ENCODE results near the gene TMIGD3. TPM values are rescaled to one million over a fixed set of nuclear protein-coding genes. Genes with fewer than 3 reads are reported as not detected.

Gene TMIGD3
- total RNA-seq, 3 donors from 2014 or later (not counting 1 experiment from before 2014, with no cell fraction given), result 1.0 TPM; not detected in 2

- ATAC-seq (no peak), DNase-seq (no peak)
- Histone ChIP-seq H3K27ac (ENCODE audit: low read length) (no peak overlapping the region), H3K4me3 (ENCODE audit: low read length) (no peak overlapping the region), H3K36me3 (ENCODE audit: control insufficient read depth, insufficient read depth, low read length) (no peaks in the 10 kb centered on the region), H3K4me1 (ENCODE audit: control insufficient read depth, insufficient read depth, low read length) (peaks cover 20% of the 10 kb centered on the region), H3K9me3 (ENCODE audit: control insufficient read depth, insufficient read depth, low read length) (no peaks in the 10 kb centered on the region), H3K27me3 (ENCODE audit: control insufficient read depth, insufficient read depth, low read length) (no peaks in the 10 kb centered on the region)
- WGBS (ENCODE audit: insufficient coverage), result 89% methylated on average over 3 of the region's 3 CpGs
- peaks cover 22 to 29% of the 10 kb centered on the region in 2 donors for H3K4me1 Mint-ChIP-seq
- H3K27ac Mint-ChIP-seq, result no peak overlapping the region
- H3K4me3 Mint-ChIP-seq, result no peak overlapping the region
- intact Hi-C loops (cut with micrococcal nuclease), result no loop called here
- TF ChIP-seq, protein P1, sequence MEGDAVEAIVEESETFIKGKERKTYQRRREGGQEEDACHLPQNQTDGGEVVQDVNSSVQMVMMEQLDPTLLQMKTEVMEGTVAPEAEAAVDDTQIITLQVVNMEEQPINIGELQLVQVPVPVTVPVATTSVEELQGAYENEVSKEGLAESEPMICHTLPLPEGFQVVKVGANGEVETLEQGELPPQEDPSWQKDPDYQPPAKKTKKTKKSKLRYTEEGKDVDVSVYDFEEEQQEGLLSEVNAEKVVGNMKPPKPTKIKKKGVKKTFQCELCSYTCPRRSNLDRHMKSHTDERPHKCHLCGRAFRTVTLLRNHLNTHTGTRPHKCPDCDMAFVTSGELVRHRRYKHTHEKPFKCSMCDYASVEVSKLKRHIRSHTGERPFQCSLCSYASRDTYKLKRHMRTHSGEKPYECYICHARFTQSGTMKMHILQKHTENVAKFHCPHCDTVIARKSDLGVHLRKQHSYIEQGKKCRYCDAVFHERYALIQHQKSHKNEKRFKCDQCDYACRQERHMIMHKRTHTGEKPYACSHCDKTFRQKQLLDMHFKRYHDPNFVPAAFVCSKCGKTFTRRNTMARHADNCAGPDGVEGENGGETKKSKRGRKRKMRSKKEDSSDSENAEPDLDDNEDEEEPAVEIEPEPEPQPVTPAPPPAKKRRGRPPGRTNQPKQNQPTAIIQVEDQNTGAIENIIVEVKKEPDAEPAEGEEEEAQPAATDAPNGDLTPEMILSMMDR (IDR thresholded peaks at IDR 0.05), result no peak
- no peaks in the 10 kb centered on the region for H3K36me3 Mint-ChIP-seq
- H3K27me3 Mint-ChIP-seq (ENCODE audit: low read depth in 2 of 2), result peaks cover 0 to 2% of the 10 kb centered on the region in 2 donors
- no peaks in the 10 kb centered on the region for H3K9me3 Mint-ChIP-seq
Observed at GRCh38 chr1:111520053-111520452, 16.6 kb upstream of the TMIGD3 start.

DNA sequence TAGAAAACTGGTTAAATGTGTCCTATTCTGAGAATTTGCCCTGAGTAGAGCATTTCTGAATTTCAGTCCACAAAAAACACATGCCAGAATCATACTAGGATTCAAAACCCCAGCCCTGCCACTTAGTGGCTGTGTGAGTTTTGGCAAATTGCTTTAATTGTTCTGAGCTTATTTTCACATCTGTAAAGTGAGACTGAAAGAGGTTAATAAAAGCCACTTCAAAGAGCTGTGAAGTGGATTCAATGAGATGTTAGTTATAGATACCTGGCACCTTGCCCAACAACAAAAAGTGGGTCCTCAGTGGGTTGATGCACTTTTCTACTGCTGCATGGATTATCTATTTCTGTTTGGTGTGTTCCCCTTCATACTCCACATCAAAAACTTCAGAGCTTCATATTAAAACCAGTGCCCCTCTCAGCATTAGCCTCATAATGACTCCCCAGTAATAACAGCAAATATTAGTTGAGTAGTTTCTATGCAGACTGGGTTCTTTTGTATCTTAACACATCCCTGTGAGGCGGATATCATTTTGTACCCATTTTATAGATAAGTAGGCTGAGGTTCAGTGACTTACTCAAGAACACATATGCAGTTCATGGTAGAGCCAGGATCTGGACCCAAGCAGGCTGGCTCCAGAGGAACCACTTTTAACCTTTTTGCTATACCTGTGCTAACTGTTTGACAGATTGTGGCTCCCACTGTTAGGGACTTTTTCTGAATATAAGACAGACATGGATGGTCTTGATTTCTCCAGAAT is 14.2 kb upstream of the TMIGD3 start:
- peak overlapping the region; percentile 58 for H3K4me3 Mint-ChIP-seq
- H3K4me1 Mint-ChIP-seq, result peaks cover 28 to 40% of the 10 kb centered on the region in 2 donors
- H3K27me3 Mint-ChIP-seq (ENCODE audit: low read depth in 2 of 2), result no peaks in the 10 kb centered on the region
- Histone ChIP-seq H3K4me1 (ENCODE audit: control insufficient read depth, insufficient read depth, low read length) (peaks cover 24% of the 10 kb centered on the region), H3K27me3 (ENCODE audit: control insufficient read depth, insufficient read depth, low read length) (no peaks in the 10 kb centered on the region), H3K4me3 (ENCODE audit: low read length) (no peak overlapping the region), H3K9me3 (ENCODE audit: control insufficient read depth, insufficient read depth, low read length) (no peaks in the 10 kb centered on the region), H3K27ac (ENCODE audit: low read length) (no peak overlapping the region), H3K36me3 (ENCODE audit: control insufficient read depth, insufficient read depth, low read length) (no peaks in the 10 kb centered on the region)
- intact Hi-C loops (cut with micrococcal nuclease), result no loop called here
- peak overlapping the region in 1 of 2 donors; percentile 1 for H3K27ac Mint-ChIP-seq
- TF ChIP-seq, protein P1 (IDR thresholded peaks at IDR 0.05), result no peak
- ATAC-seq, result no peak
- no peaks in the 10 kb centered on the region for H3K36me3 Mint-ChIP-seq
- DNase-seq, result peak in 1 of 2 donors; percentile 69
- 100% methylated on average over 1 of the region's 1 CpG for WGBS (ENCODE audit: insufficient coverage)
- no peaks in the 10 kb centered on the region for H3K9me3 Mint-ChIP-seq

DNA sequence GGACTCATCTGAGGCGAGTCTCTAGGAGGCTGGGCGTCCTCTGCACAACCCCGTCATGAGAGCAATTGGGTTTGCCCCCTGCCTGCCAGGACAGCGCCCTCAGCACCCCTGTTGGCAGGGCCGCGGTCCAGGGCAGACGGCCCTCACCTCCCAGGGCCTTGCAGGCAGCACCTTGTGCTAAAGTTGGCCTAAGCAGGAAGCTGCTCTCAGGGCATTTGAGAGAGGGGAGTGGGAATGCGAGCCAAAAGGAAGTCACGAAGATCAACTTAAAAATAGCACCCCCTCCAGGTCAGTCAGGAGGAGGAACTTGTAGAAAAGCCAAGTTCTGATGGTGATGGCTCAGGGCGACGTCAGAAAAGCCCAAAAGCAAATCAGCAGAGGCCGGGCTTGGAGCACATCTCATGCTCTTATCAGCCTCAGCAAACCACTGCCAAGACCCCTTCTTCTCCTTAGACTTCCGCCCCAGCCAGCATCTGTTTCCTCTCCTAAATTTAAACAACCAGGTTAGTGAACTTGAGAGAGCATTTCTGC is 12.6 kb upstream of the TMIGD3 start:
- peak overlapping the region; percentile 85 for H3K4me3 Mint-ChIP-seq
- peak overlapping the region; percentile 37 for H3K4me3 ChIP-seq (ENCODE audit: low read length)
- ATAC-seq, result peak; percentile 73 to 80 (median 78)

More for the DNA sequence above, 12.6 kb upstream of the TMIGD3 start:
- H3K4me1 ChIP-seq (ENCODE audit: control insufficient read depth, insufficient read depth, low read length), result peaks cover 24% of the 10 kb centered on the region
- 18% methylated on average over 13 of the region's 13 CpGs for WGBS (ENCODE audit: insufficient coverage)
- TF ChIP-seq, protein P1 (IDR thresholded peaks at IDR 0.05), result peak; percentile 55
- peak overlapping the region; percentile 11 for H3K27ac ChIP-seq (ENCODE audit: low read length)
- H3K36me3 ChIP-seq (ENCODE audit: control insufficient read depth, insufficient read depth, low read length), result no peaks in the 10 kb centered on the region
- Mint-ChIP-seq H3K4me1 (peaks cover 28 to 40% of the 10 kb centered on the region in 2 donors), H3K9me3 (no peaks in the 10 kb centered on the region), H3K27ac (peak overlapping the region; percentile 54 to 82), H3K27me3 (ENCODE audit: low read depth in 2 of 2) (no peaks in the 10 kb centered on the region), H3K36me3 (no peaks in the 10 kb centered on the region)
- peak in 1 of 2 donors; percentile 74 for DNase-seq
- H3K9me3 ChIP-seq (ENCODE audit: control insufficient read depth, insufficient read depth, low read length), result no peaks in the 10 kb centered on the region
- H3K27me3 ChIP-seq (ENCODE audit: control insufficient read depth, insufficient read depth, low read length), result no peaks in the 10 kb centered on the region
- intact Hi-C loops (cut with micrococcal nuclease), result no loop called here

Data from natural killer cell (primary cell).